Inferior parietal cortex (tissue), 1 donor: ENCODE data around the gene UBL5.
"Not testable (repeated sequence)": the region's sequence is repeated elsewhere in the genome, so short reads cannot be mapped to it uniquely, and the experiment has no call there.

Experiments used
- DNase-seq: peaks from one replicate; pipeline ENCODE4 v3.0.0-alpha.2; 2016; ENCODE audit errors: extremely low spot score

Gene UBL5

GRCh38 chr19:9811139-9811538 is 16.6 kb upstream of the UBL5 start:
- DNase-seq: no peak

GRCh38 chr19:9818175-9818733 is 9.5 kb upstream of the UBL5 start:
- no peak for DNase-seq

- DNase-seq: peak; percentile 95
These were observed 8.8 kb upstream of the UBL5 start, which contains the start of gene FBXL12 for GRCh38 chr19:9818734-9819595. TSS of gene FBXL12 (minus strand) at chr19:9819079. CDS start at chr19:9818813, 266 bp downstream.

- DNase-seq: no peak
These were observed 8.2 kb upstream of the UBL5 start for GRCh38 chr19:9819596-9819909.

- not testable (repeated sequence) for DNase-seq
These were observed 7.7 kb upstream of the UBL5 start for GRCh38 chr19:9820034-9820433.

- no peak for DNase-seq
These were observed 3.9 kb upstream of the UBL5 start for GRCh38 chr19:9823816-9824215.

- no peak for DNase-seq
These were observed 889 bp downstream of the UBL5 start for GRCh38 chr19:9828551-9829063.

- no peak for DNase-seq
These were observed 6.6 kb downstream of the UBL5 start for GRCh38 chr19:9834307-9834725.

- DNase-seq: peak; percentile 98
These were observed 7.2 kb downstream of the UBL5 start, which contains the start of gene PIN1 for GRCh38 chr19:9834726-9835506. TSS of gene PIN1 (plus strand) at chr19:9835318. CDS start at chr19:9835345, 27 bp downstream.

GRCh38 chr19:9835507-9835949 is 7.8 kb downstream of the UBL5 start:
- DNase-seq: no peak

GRCh38 chr19:9836021-9836420 is 8.3 kb downstream of the UBL5 start:
- DNase-seq: no peak

GRCh38 chr19:9838324-9838723 is 10.6 kb downstream of the UBL5 start:
- no peak for DNase-seq

GRCh38 chr19:9839415-9839814 is 11.7 kb downstream of the UBL5 start:
- DNase-seq: no peak

- DNase-seq: no peak
These were observed 15.3 kb downstream of the UBL5 start for GRCh38 chr19:9842834-9843625.

- DNase-seq: not testable (repeated sequence)
These were observed 16.0 kb downstream of the UBL5 start for GRCh38 chr19:9843626-9844273.

- no peak for DNase-seq
These were observed 19.5 kb downstream of the UBL5 start for GRCh38 chr19:9847087-9847671.

- DNase-seq: no peak
These were observed 20.3 kb downstream of the UBL5 start for GRCh38 chr19:9848060-9848459.

- DNase-seq: no peak
These were observed 21.0 kb downstream of the UBL5 start for GRCh38 chr19:9848762-9849161.

GRCh38 chr19:9849791-9850190 is 22.1 kb downstream of the UBL5 start:
- no peak for DNase-seq

- no peak for DNase-seq
These were observed 22.7 kb downstream of the UBL5 start for GRCh38 chr19:9850235-9850959.
